K562 (cell line): ENCODE measurements around the gene PCDH1. TPM values are rescaled to one million over a fixed set of nuclear protein-coding genes. Genes with fewer than 3 reads are reported as not detected.

ENCODE experiments used
- ATAC-seq: fragments of 200-7000 bp; cut with Tn5 transposase; 3 replicates; pipeline ENCODE4 v1.9.1; 2020; ENCODE audit warnings: moderate library complexity
- BruUV-seq: library from RNA; stranded (reverse); fragments of 400-500 nt; replicated peaks from 2 replicates; lab custom pipeline; 2021; lab: Mats Ljungman, UMichigan
- CTCF ChIA-PET: fragments of 300-600 bp; formaldehyde crosslinking; extraction: SDS; loops from one replicate; lab custom pipeline; 2021; ENCODE audit warnings: low intra/inter-chr PET ratio; lab: Yijun Ruan, JAX
- POLR2A ChIA-PET: fragments of 300-600, 350-650 bp; sonication (Branson Sonifier 250); formaldehyde crosslinking; extraction: SDS; loops from one replicate; lab custom pipeline; 2021; ENCODE audit warnings: antibody characterized with exemption, inconsistent platforms; lab: Yijun Ruan, JAX
- DNase-seq, 4 experiments: peaks; one replicate each; pipeline versions ENCODE4 v3.0.0 to v3.0.0-alpha.2; 2011 to 2018; ENCODE audit warnings: low spot score in 3 of 4, mixed read lengths in 3 of 4; ENCODE audit errors: extremely low read depth in 1 of 4
- FAIRE-seq: peaks from 2 replicates; lab custom pipeline; 2011; peaks lifted over from hg19 to GRCh38; lab: Jason Lieb, UNC
- H2AFZ ChIP-seq: 2 replicates; pipeline ENCODE4 v1.6.0; 2011; ENCODE audit warnings: low read depth, low read length, control low read depth, inconsistent platforms
- H3K27ac ChIP-seq: fragments of 200-600 bp; 3 replicates; pipeline ENCODE4 v1.8.0; 2011; ENCODE audit warnings: low read depth, mild to moderate bottlenecking, control low read depth, inconsistent platforms, low read length, moderate library complexity, mixed read lengths; ENCODE audit errors: extremely low read depth
- H3K27me3 ChIP-seq, 2 experiments: fragments of 300-600 bp in 1 of 2; 2 replicates in 1 of 2; 3 replicates in 1 of 2; pipeline versions ENCODE4 v1.6.0 to v1.8.0; 2011; ENCODE audit warnings: inconsistent platforms in 2 of 2, low read length in 2 of 2, mild to moderate bottlenecking in 1 of 2, mixed read lengths in 1 of 2, moderate library complexity in 1 of 2; ENCODE audit not compliant: control insufficient read depth in 2 of 2, insufficient read depth in 2 of 2
- H3K36me3 ChIP-seq: fragments of 300-600 bp; 3 replicates; pipeline ENCODE4 v1.8.0; 2011; ENCODE audit warnings: mild to moderate bottlenecking, low read length, inconsistent platforms; ENCODE audit not compliant: control insufficient read depth, insufficient read depth
- H3K4me1 ChIP-seq, 2 experiments: fragments of 200-600 bp in 1 of 2; replicated peaks in 1 of 2; 2 replicates in 1 of 2; 3 replicates in 1 of 2; pipeline versions ENCODE4 v1.5.1 to v1.8.0; 2011; ENCODE audit warnings: inconsistent platforms in 2 of 2, low read length in 2 of 2, mild to moderate bottlenecking in 1 of 2, mixed read lengths in 1 of 2, moderate library complexity in 1 of 2; ENCODE audit not compliant: control insufficient read depth in 2 of 2, insufficient read depth in 2 of 2
- H3K4me2 ChIP-seq: 2 replicates; pipeline ENCODE4 v1.6.1; 2011; ENCODE audit warnings: low read length, control low read depth, inconsistent platforms, mixed read lengths; ENCODE audit not compliant: insufficient read depth
- H3K4me3 ChIP-seq: fragments of 200-600 bp; sonication (generic), shearing (Covaris generic); 2 replicates; pipeline ENCODE4 v1.5.1; 2016; ENCODE audit warnings: control low read depth, inconsistent platforms
- H3K79me2 ChIP-seq: fragments of 200-600 bp; 3 replicates; pipeline ENCODE4 v1.8.0; 2011; ENCODE audit warnings: low read length, inconsistent platforms; ENCODE audit not compliant: control insufficient read depth, insufficient read depth
- H3K9ac ChIP-seq, 2 experiments: 2 replicates each; pipeline versions ENCODE4 v1.6.0 to v1.6.1; 2011; ENCODE audit warnings: low read depth in 2 of 2, low read length in 2 of 2, control low read depth in 1 of 2, inconsistent platforms in 1 of 2, mild to moderate bottlenecking in 1 of 2, mixed read lengths in 1 of 2; ENCODE audit not compliant: insufficient read depth in 1 of 2
- H3K9me1 ChIP-seq: one replicate; pipeline ENCODE4 v1.6.0; 2011; ENCODE audit warnings: inconsistent platforms, mild to moderate bottlenecking, low read length, moderate library complexity; ENCODE audit not compliant: control insufficient read depth, insufficient read depth
- H3K9me3 ChIP-seq: replicated peaks from 2 replicates; pipeline ENCODE4 v1.5.1; 2011; ENCODE audit warnings: low read depth, low read length, inconsistent platforms; ENCODE audit not compliant: control insufficient read depth, insufficient read depth
- H4K20me1 ChIP-seq: replicated peaks from 2 replicates; pipeline ENCODE4 v1.6.1; 2011; ENCODE audit warnings: low read length, inconsistent platforms, mixed read lengths; ENCODE audit not compliant: control insufficient read depth, insufficient read depth
- ETV6 ChIP-seq, 3 experiments: fragments of 150-350 bp in 1 of 3; sonication (generic) in 1 of 3; formaldehyde crosslinking in 1 of 3; IDR thresholded peaks; 2 replicates each; pipeline versions ENCODE4 v1.6.1 to v1.8.0; 2014 to 2022; ENCODE audit warnings: borderline replicate concordance in 2 of 3, low read depth in 2 of 3, antibody characterized with exemption in 1 of 3, low read length in 1 of 3, mild to moderate bottlenecking in 1 of 3, missing genetic modification reagents in 1 of 3
- FOS ChIP-seq: IDR thresholded peaks from 3 replicates; pipeline ENCODE4 v1.6.1; 2011; ENCODE audit not compliant: insufficient read length; ENCODE audit errors: extremely low read depth
- KLF13 ChIP-seq: fragments of 450-650 bp; IDR thresholded peaks from 2 replicates; pipeline ENCODE4 v1.6.1; 2016; ENCODE audit warnings: missing genetic modification characterization, low read depth, mild to moderate bottlenecking, missing compliant biosample characterization, moderate library complexity, borderline replicate concordance
- LARP7 ChIP-seq: fragments of 450-650 bp; IDR thresholded peaks from 2 replicates; pipeline ENCODE4 v1.6.1; 2016
- MECOM ChIP-seq: fragments of 250-450 bp; sonication (Bioruptor Pico); IDR thresholded peaks from 2 replicates; pipeline ENCODE4 v1.8.0; 2022; ENCODE audit warnings: inconsistent platforms
- NFIC ChIP-seq: fragments of 450-650 bp; IDR thresholded peaks from 2 replicates; pipeline ENCODE4 v1.6.1; 2017; ENCODE audit warnings: mild to moderate bottlenecking, inconsistent platforms
- POLR2G ChIP-seq: fragments of 200-400 bp; formaldehyde crosslinking; IDR thresholded peaks from 2 replicates; pipeline ENCODE4 v1.6.1; 2017; ENCODE audit warnings: low read depth, mild to moderate bottlenecking, antibody characterized with exemption, low read length, moderate library complexity
- RBM15 ChIP-seq: fragments of 200-400 bp; formaldehyde crosslinking; IDR thresholded peaks from 2 replicates; pipeline ENCODE4 v1.6.1; 2018; ENCODE audit warnings: mild to moderate bottlenecking, low read length, moderate library complexity; ENCODE audit not compliant: insufficient read depth
- RHOXF2B ChIP-seq: fragments of 250-450 bp; sonication (Bioruptor Pico); conservative IDR thresholded peaks from 2 replicates; pipeline ENCODE4 v1.5.1; 2021
- RUNX1 ChIP-seq: sonication (generic); IDR thresholded peaks from 2 replicates; pipeline ENCODE4 v1.6.1; 2016; ENCODE audit warnings: antibody characterized with exemption, low read depth
- TAF9B ChIP-seq: fragments of 450-650 bp; IDR thresholded peaks from 2 replicates; pipeline ENCODE4 v1.6.1; 2018; ENCODE audit warnings: mild to moderate bottlenecking; ENCODE audit not compliant: partially characterized antibody
- YY1 ChIP-seq, 3 experiments: IDR thresholded peaks; 2 replicates each; pipeline ENCODE4 v1.6.1; 2011; ENCODE audit warnings: low read length in 2 of 3, mild to moderate bottlenecking in 2 of 3, moderate library complexity in 2 of 3, borderline replicate concordance in 1 of 3, control low read depth in 1 of 3, low read depth in 1 of 3; ENCODE audit not compliant: insufficient read depth in 3 of 3, insufficient replicate concordance in 2 of 3, control insufficient read depth in 1 of 3, insufficient read length in 1 of 3; ENCODE audit errors: extremely low read depth in 1 of 3
- ZBTB33 ChIP-seq: sonication (generic); formaldehyde crosslinking; IDR thresholded peaks from 2 replicates; pipeline ENCODE4 v1.8.1; 2023; ENCODE audit warnings: mild to moderate bottlenecking, missing genetic modification reagents
- ZC3H8 ChIP-seq: fragments of 450-650 bp; IDR thresholded peaks from 2 replicates; pipeline ENCODE4 v1.6.1; 2017
- ZNF175 ChIP-seq: fragments of 200-800 bp; sonication (Bioruptor generic); IDR thresholded peaks from 2 replicates; pipeline ENCODE4 v1.6.1; 2016; ENCODE audit warnings: low read depth, mild to moderate bottlenecking, missing genetic modification characterization, missing compliant biosample characterization
- ZNF253 ChIP-seq: fragments of 250-450 bp; sonication (Bioruptor Pico); conservative IDR thresholded peaks from 2 replicates; pipeline ENCODE4 v1.6.1; 2021; ENCODE audit warnings: mild to moderate bottlenecking
- WGBS: fragments of 100-300 bp; shearing (Covaris generic); methylation state at CpG from one replicate; pipeline ENCODE4 v1.1.6; 2016; ENCODE audit warnings: low coverage, mixed read lengths; ENCODE audit not compliant: insufficient coverage; ENCODE audit errors: missing lambda C conversion rate; 5-methylcytosine and 5-hydroxymethylcytosine counted together
- in situ Hi-C: fragments of 300-500 bp; cut with MboI; formaldehyde crosslinking; loops from 4 replicates; pipeline ENCODE4 v1.15.0; 2018; ENCODE audit warnings: inconsistent platforms, mixed read lengths
- intact Hi-C: fragments of 100-400 bp; cut with micrococcal nuclease; formaldehyde crosslinking; loops from 2 replicates; pipeline ENCODE4 v1.14.2; 2022
- polyA plus RNA-seq, 8 experiments: library from polyadenylated mRNA; depleted of rRNA in 4 of 8; stranded (reverse) in 5 of 8; unstranded in 3 of 8; fragments of >200 nt; fragmentation: Nextera tagmentation in 2 of 8; fragmentation: Illumina TruSeq in 1 of 8; extraction: Ambion mirVana in 2 of 8; extraction: Trizol in 1 of 8; gene quantifications; 2 replicates each; pipeline versions ENCODE4 v1.2.1 to v1.2.3, GENCODE V29; 2011 to 2014; ENCODE audit warnings: inconsistent platforms in 1 of 8, missing spikeins in 1 of 8
- total RNA-seq, 7 experiments: library from RNA; depleted of rRNA in 6 of 7; stranded (reverse); fragments of >200 nt in 6 of 7; fragmentation: Illumina TruSeq in 2 of 7; extraction: Trizol in 2 of 7; gene quantifications; 2 replicates each; pipeline versions ENCODE4 v1.2.1 to v1.2.3, GENCODE V29; 2011 to 2021; ENCODE audit warnings: low replicate concordance in 1 of 7
- TF ChIP-seq, protein P1 (sequence below): fragments of 450-650 bp; conservative IDR thresholded peaks from 2 replicates; pipeline ENCODE4 v1.6.1; 2016; ENCODE audit warnings: missing genetic modification characterization, low read depth, mild to moderate bottlenecking, missing compliant biosample characterization, moderate library complexity
- TF ChIP-seq, protein P2 (sequence below), 2 experiments: fragments of 450-650 bp; IDR thresholded peaks; 2 replicates each; pipeline ENCODE4 v1.6.1; 2016

The PCDH1 gene
- total and polyA plus RNA-seq, 9 of the 15 experiments (the other 6 are each of a cell fraction or from before 2014, with no cell fraction given) = 0.11 to 3.6 (median 1.9) TPM; not detected in 1

- intact Hi-C loops = no loop called here
- no peak for DNase-seq
- no TSS peak for BruUV-seq
- TF ChIP-seq RUNX1 (no peak), YY1 (IDR thresholded peaks at IDR 0.05; ENCODE audit: borderline replicate concordance in 1 of 3, control insufficient read depth in 1 of 3, extremely low read depth in 1 of 3, insufficient read depth in 3 of 3, insufficient read length in 1 of 3, insufficient replicate concordance in 2 of 3, low read depth in 1 of 3, low read length in 2 of 3) (no peak), MECOM (CRISPR knock-in tag) (no peak), RBM15 (no peak), ETV6 (IDR thresholded peaks at IDR 0.05; ENCODE audit: borderline replicate concordance in 1 of 2, low read depth in 2 of 2, low read length in 1 of 2) (no peak), ETV6 (CRISPR knock-in tag; IDR thresholded peaks at IDR 0.05; ENCODE audit: borderline replicate concordance) (no peak), RHOXF2B (CRISPR knock-in tag) (no peak), KLF13 (no peak), ZC3H8 (no peak), ZNF253 (no peak), ZBTB33 (no peak), TAF9B (no peak), LARP7 (no peak), FOS (no peak), POLR2G (no peak), NFIC (no peak), ZNF175 (no peak)
- TF ChIP-seq, protein P1, sequence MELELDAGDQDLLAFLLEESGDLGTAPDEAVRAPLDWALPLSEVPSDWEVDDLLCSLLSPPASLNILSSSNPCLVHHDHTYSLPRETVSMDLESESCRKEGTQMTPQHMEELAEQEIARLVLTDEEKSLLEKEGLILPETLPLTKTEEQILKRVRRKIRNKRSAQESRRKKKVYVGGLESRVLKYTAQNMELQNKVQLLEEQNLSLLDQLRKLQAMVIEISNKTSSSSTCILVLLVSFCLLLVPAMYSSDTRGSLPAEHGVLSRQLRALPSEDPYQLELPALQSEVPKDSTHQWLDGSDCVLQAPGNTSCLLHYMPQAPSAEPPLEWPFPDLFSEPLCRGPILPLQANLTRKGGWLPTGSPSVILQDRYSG (tag) = no peak
- TF ChIP-seq, protein P2, sequence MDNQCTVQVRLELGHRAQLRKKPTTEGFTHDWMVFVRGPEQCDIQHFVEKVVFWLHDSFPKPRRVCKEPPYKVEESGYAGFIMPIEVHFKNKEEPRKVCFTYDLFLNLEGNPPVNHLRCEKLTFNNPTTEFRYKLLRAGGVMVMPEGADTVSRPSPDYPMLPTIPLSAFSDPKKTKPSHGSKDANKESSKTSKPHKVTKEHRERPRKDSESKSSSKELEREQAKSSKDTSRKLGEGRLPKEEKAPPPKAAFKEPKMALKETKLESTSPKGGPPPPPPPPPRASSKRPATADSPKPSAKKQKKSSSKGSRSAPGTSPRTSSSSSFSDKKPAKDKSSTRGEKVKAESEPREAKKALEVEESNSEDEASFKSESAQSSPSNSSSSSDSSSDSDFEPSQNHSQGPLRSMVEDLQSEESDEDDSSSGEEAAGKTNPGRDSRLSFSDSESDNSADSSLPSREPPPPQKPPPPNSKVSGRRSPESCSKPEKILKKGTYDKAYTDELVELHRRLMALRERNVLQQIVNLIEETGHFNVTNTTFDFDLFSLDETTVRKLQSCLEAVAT (IDR thresholded peaks at IDR 0.05) = no peak
These were observed 20.3 kb upstream of the PCDH1 start for GRCh38 chr5:141898448-141899049.

More at GRCh38 chr5:141898448-141899049, 20.3 kb upstream of the PCDH1 start:
- Histone ChIP-seq H3K79me2 (no peaks in the 10 kb centered on the region), H3K27ac (no peak overlapping the region), H3K9me3 (no peaks in the 10 kb centered on the region), H3K36me3 (no peaks in the 10 kb centered on the region), H3K4me1 (peaks cover 19% of the 10 kb centered on the region in 2 experiments), H4K20me1 (no peaks in the 10 kb centered on the region), H3K9me1 (no peaks in the 10 kb centered on the region), H3K27me3 (peaks cover 3 to 5% of the 10 kb centered on the region in 2 experiments; a peak in 2 of 5 replicates), H3K9ac (no peak overlapping the region), H2AFZ (no peak overlapping the region), H3K4me3 (no peak overlapping the region), H3K4me2 (no peak overlapping the region)
- in situ Hi-C loops = no loop called here
- ChIA-PET CTCF (interaction anchor here (0.6 kb wide), 1 partner anchor 192 kb away, joined by 3 read pairs; no protein-coding TSS in a partner anchor), POLR2A (no interaction called here)
- FAIRE-seq (no peak), ATAC-seq (no peak)
- 9% methylated on average over 2 of the region's 2 CpGs for WGBS
